SK-N-MC (cell line): ENCODE results near the gene ZNF83.
"Not testable (repeated sequence)": the region's sequence is repeated elsewhere in the genome, so short reads cannot be mapped to it uniquely, and the experiment has no call there.

Experiments used
- EZH2 ChIP-seq: fragments of 200-600 bp; sonication (generic); IDR thresholded peaks from one replicate; pipeline ENCODE4 v1.6.1; 2017; ENCODE audit warnings: antibody characterized with exemption
- FOXP2 ChIP-seq: optimal IDR thresholded peaks from 2 replicates; pipeline ENCODE3; 2011; ENCODE audit warnings: mild to moderate bottlenecking, moderate library complexity; ENCODE audit not compliant: insufficient read depth; ENCODE audit errors: extremely low read length, control extremely low read depth
- POLR2AphosphoS5 ChIP-seq: IDR thresholded peaks from 2 replicates; pipeline ENCODE4 v1.6.1; 2012; ENCODE audit warnings: mild to moderate bottlenecking, low read depth, low read length, borderline replicate concordance

GRCh38 chr19:52675239-52675638, 37.1 kb upstream of the ZNF83 start:
- not testable (repeated sequence) for TF ChIP-seq POLR2AphosphoS5, EZH2, FOXP2
